Measurements from ENCODE around the gene ERVK3-1.

The ERVK3-1 gene

GRCh38 chr19:58354478-58355030 is 49.4 kb downstream of the ERVK3-1 start:
- Histone ChIP-seq H3K4me1 (ENCODE audit: low read length) (no peaks in the 10 kb centered on the region), H3K36me3 (replicated peaks; ENCODE audit: low read depth, low read length) (no peaks in the 10 kb centered on the region), H3K79me2 (ENCODE audit: low read length) (no peaks in the 10 kb centered on the region), H2AFZ (ENCODE audit: low read depth, low read length) (no peak overlapping the region), H3K9me3 (ENCODE audit: insufficient read depth, low read length) (no peaks in the 10 kb centered on the region), H3K27me3 (ENCODE audit: low read depth, low read length) (no peaks in the 10 kb centered on the region), H3K9ac (ENCODE audit: low read length) (no peak overlapping the region), H3K4me2 (ENCODE audit: low read length) (no peak overlapping the region), H3K4me3 (ENCODE audit: low read length) (no peak overlapping the region), H3K27ac (ENCODE audit: low read length) (no peak overlapping the region), H4K20me1 (ENCODE audit: insufficient read depth, low read length) (no peaks in the 10 kb centered on the region)
- TF ChIP-seq CTCF (IDR thresholded peaks at IDR 0.05; ENCODE audit: low read depth, low read length) (no peak), EZH2phosphoT487 (IDR thresholded peaks at IDR 0.05; ENCODE audit: low read depth) (no peak)

- Histone ChIP-seq H4K20me1 (ENCODE audit: insufficient read depth, low read length) (no peaks in the 10 kb centered on the region), H3K9ac (ENCODE audit: low read length) (no peak overlapping the region), H3K9me3 (ENCODE audit: insufficient read depth, low read length) (no peaks in the 10 kb centered on the region), H2AFZ (ENCODE audit: low read depth, low read length) (no peak overlapping the region), H3K79me2 (ENCODE audit: low read length) (no peaks in the 10 kb centered on the region), H3K4me2 (ENCODE audit: low read length) (no peak overlapping the region), H3K36me3 (replicated peaks; ENCODE audit: low read depth, low read length) (no peaks in the 10 kb centered on the region), H3K27ac (ENCODE audit: low read length) (no peak overlapping the region), H3K27me3 (ENCODE audit: low read depth, low read length) (no peaks in the 10 kb centered on the region), H3K4me3 (ENCODE audit: low read length) (no peak overlapping the region), H3K4me1 (ENCODE audit: low read length) (no peaks in the 10 kb centered on the region)
- TF ChIP-seq EZH2phosphoT487 (IDR thresholded peaks at IDR 0.05; ENCODE audit: low read depth) = no peak
- no peak for TF ChIP-seq CTCF (IDR thresholded peaks at IDR 0.05; ENCODE audit: low read depth, low read length)
Observed at GRCh38 chr19:58355215-58355796, 50.1 kb downstream of the ERVK3-1 start.

GRCh38 chr19:58355908-58356765 is 51.0 kb downstream of the ERVK3-1 start:
- Histone ChIP-seq H3K79me2 (ENCODE audit: low read length) (peaks cover 3% of the 10 kb centered on the region; the same call in 1 of the 2 replicates), H3K27ac (ENCODE audit: low read length) (no peak overlapping the region), H2AFZ (ENCODE audit: low read depth, low read length) (no peak overlapping the region), H4K20me1 (ENCODE audit: insufficient read depth, low read length) (no peaks in the 10 kb centered on the region), H3K9ac (ENCODE audit: low read length) (no peak overlapping the region), H3K4me2 (ENCODE audit: low read length) (no peak overlapping the region), H3K27me3 (ENCODE audit: low read depth, low read length) (no peaks in the 10 kb centered on the region), H3K9me3 (ENCODE audit: insufficient read depth, low read length) (no peaks in the 10 kb centered on the region), H3K4me3 (ENCODE audit: low read length) (no peak overlapping the region), H3K4me1 (ENCODE audit: low read length) (peaks cover 2% of the 10 kb centered on the region), H3K36me3 (replicated peaks; ENCODE audit: low read depth, low read length) (no peaks in the 10 kb centered on the region)
- TF ChIP-seq CTCF (IDR thresholded peaks at IDR 0.05; ENCODE audit: low read depth, low read length) (no peak), EZH2phosphoT487 (IDR thresholded peaks at IDR 0.05; ENCODE audit: low read depth) (no peak)

GRCh38 chr19:58356766-58357480 is 51.7 kb downstream of the ERVK3-1 start:
- no peak overlapping the region for H3K4me3 ChIP-seq (ENCODE audit: low read length)
- no peaks in the 10 kb centered on the region for H4K20me1 ChIP-seq (ENCODE audit: insufficient read depth, low read length)
- no peaks in the 10 kb centered on the region for H3K9me3 ChIP-seq (ENCODE audit: insufficient read depth, low read length)
- peaks cover 10% of the 10 kb centered on the region for H3K79me2 ChIP-seq (ENCODE audit: low read length)
- peaks cover 8% of the 10 kb centered on the region for H3K4me1 ChIP-seq (ENCODE audit: low read length)
- no peak overlapping the region for H3K4me2 ChIP-seq (ENCODE audit: low read length)
- TF ChIP-seq EZH2phosphoT487 (IDR thresholded peaks at IDR 0.05; ENCODE audit: low read depth) (no peak), CTCF (IDR thresholded peaks at IDR 0.05; ENCODE audit: low read depth, low read length) (no peak)
- H2AFZ ChIP-seq (ENCODE audit: low read depth, low read length) = no peak overlapping the region
- no peaks in the 10 kb centered on the region for H3K36me3 ChIP-seq (replicated peaks; ENCODE audit: low read depth, low read length)
- no peak overlapping the region for H3K27ac ChIP-seq (ENCODE audit: low read length)
- H3K27me3 ChIP-seq (ENCODE audit: low read depth, low read length) = no peaks in the 10 kb centered on the region
- no peak overlapping the region for H3K9ac ChIP-seq (ENCODE audit: low read length)

Data from OCI-LY3 (cell line).